Activated T-cell treated with anti-CD3 and anti-CD28 coated beads for 48 hours (primary cell): ENCODE data around the gene WDR59.
"Not testable (repeated sequence)": the region's sequence is repeated elsewhere in the genome, so short reads cannot be mapped to it uniquely, and the experiment has no call there.

Experiments used
- DNase-seq: peaks from one replicate; pipeline ENCODE4 v3.0.0-alpha.2; 2020; ENCODE audit warnings: low read depth

Gene WDR59

GRCh38 chr16:74975591-74975990, 9.3 kb downstream of the WDR59 start:
- DNase-seq = no peak

- no peak for DNase-seq
Observed at GRCh38 chr16:74973304-74973703, 11.6 kb downstream of the WDR59 start.

DNA sequence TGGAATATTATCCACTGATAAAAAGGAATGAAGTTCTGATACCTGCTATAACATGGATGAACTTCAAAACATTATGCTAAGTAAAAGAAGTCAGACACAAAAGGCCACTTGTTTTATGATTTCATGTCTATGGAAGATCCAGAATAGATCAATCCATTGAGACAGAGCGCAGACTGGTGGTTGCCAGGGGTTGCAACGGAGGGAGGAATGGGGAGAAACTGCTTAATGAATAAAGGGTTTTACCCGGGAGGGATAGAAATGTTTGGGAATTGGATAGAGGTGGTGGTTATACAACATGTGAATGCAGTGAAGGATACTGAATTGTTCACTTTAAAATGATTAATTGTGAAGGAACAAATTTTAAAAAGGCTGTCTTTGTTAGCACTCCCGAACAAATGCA, 30.2 kb downstream of the WDR59 start:
- no peak for DNase-seq

DNA sequence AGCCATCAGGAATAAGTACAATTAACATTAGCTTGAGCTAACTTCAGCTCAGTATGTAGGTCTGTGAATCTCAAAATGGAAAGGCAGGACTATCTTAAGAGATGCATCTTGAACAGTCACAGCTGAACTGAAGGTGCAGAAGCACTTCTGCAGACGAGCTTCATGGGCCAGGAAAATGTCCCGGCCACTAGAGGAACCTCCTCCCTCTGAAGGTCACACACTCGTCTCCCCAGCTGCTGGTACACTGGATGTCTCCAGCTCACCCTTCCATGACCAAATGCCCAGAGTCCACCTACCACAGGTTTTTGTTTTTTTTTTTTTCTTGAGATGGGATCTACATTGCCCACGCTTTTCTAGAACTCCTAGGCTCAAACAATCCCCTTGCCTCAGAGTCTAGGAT, 33.2 kb downstream of the WDR59 start:
- no peak for DNase-seq

GRCh38 chr16:74951206-74951605, 33.7 kb downstream of the WDR59 start:
- no peak for DNase-seq

DNA sequence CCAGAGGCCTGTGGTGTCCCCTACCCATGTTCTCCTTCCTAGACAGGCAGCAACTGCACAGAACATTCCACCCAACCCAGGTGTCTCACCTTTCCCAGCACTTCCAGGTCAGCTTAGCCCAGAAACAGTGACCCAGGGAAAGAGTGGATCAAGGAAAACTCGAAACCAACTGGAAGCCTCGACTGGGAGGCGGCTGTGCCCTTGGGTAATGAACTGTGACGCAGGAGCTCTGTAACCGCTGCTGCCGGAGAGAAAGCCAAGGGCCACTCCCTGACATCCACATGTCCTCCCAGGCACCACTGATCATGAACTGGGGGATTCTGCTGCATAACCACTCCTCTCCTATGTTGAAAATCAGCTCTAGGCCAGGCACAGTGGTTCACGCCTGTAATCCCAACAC, 34.4 kb downstream of the WDR59 start:
- DNase-seq = no peak

DNA sequence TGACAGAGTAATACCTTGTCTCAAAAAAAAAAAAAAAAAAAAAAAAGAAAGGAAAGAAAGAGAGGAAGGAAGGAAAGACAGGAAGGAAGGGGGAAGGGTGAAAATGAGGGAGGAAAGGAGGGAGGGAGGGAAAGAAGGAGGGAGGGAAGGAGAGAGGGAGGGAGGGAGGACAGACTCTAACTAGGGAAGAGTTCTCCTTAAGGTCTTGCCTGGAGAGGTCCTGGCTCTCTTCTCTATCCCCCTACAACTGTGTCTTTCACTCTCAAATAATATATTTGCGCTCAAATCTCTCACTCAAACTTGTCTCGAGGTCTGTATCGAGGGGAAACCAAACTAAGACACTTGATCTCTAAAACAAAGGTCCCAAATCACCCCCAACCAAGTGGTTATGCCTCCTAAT, 35.6 kb downstream of the WDR59 start:
- DNase-seq = no peak

- no peak for DNase-seq
Observed at GRCh38 chr16:74944466-74944865, 40.5 kb downstream of the WDR59 start.

GRCh38 chr16:74942977-74943918, 41.7 kb downstream of the WDR59 start:
- no peak for DNase-seq

GRCh38 chr16:74942566-74942965, 42.4 kb downstream of the WDR59 start:
- no peak for DNase-seq

DNA sequence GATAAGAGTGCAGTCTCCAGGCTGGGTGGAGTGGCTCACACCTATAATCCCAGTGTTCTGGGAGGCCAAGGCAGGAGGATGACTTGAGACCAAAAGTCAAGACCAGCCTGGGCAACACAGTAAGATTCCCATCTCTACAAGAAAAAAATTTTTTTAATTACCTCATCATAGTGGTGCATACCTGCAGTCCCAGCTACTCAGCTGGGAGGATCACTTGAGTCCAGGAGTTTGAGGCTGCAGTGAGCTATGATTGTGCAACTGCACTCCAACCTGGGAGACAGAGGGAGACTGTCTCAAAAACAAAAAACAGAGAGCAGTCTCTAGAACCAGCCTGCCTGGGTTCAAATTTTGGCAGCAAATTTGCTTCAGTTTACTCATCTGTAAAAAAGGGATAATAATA, 45.2 kb downstream of the WDR59 start:
- DNase-seq = no peak

DNA sequence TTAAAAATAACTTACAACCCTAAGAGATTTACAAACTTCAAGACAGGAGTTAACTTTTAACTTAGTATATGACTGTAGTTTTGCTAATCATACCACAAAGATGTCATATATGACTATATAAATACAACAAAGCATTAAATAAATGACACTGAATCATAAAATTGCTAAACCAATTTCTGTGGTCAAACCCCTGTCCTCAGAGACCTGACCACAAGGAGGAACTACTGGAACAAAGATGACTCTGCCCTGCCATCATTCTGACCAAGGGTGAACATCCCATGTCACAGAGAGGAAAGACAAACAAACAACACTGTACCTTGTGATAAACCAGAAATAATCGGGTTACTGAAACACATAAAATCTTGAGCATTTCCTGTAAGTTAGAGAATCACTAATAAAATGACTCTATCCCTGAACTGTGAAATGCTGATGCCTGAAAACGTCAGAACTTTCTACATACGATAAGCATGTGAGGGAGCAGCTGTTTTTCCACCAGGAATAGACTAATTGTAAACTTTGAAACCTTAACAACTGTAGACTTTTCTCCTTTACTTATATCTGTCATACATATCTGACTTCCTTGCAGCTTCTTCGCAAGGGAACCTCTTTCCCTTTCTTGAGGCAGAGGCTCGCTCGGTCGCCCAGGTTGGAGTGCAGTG, 47.9 kb downstream of the WDR59 start:
- peak; percentile 2 for DNase-seq

DNA sequence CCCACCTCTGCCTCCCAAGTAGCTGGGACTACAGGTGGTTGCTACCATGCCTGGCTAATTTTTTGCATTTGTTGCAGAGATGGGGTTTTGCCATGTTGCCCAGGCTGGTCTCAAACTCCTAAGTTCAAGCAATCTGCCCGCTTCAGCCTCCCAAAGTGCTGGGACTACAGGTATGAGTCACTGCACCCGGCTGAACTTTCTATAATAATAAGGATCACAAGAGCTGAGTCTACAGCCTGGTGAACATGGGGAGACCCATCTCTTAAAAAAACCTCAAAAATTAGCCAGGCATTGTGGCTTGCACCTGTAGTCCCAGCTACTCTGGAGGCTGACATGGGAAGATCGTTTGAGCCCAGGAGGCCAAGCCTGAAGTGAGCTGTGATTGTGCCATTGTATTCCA, 53.5 kb downstream of the WDR59 start:
- DNase-seq = no peak

- no peak for DNase-seq
Observed at GRCh38 chr16:74929636-74930035, 55.3 kb downstream of the WDR59 start.

DNA sequence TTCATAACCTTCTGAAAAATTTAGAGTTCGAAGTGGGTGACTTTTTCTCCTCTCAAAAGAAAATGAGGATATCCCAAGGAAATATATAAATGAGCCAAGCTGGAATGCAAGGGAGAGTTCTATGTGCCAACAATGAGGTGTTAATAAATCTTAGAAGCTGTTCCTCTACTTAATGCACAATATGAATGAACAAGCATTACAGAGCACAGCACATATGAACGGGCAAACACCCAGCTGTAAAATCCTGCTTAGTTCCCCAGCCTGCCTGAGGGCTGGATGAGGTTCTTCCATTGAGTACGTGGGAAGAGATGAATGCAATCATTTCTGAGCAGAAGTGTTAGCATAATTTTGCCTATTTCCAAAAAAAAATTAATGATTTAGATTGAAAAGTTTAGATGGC, 58.1 kb downstream of the WDR59 start:
- no peak for DNase-seq

DNA sequence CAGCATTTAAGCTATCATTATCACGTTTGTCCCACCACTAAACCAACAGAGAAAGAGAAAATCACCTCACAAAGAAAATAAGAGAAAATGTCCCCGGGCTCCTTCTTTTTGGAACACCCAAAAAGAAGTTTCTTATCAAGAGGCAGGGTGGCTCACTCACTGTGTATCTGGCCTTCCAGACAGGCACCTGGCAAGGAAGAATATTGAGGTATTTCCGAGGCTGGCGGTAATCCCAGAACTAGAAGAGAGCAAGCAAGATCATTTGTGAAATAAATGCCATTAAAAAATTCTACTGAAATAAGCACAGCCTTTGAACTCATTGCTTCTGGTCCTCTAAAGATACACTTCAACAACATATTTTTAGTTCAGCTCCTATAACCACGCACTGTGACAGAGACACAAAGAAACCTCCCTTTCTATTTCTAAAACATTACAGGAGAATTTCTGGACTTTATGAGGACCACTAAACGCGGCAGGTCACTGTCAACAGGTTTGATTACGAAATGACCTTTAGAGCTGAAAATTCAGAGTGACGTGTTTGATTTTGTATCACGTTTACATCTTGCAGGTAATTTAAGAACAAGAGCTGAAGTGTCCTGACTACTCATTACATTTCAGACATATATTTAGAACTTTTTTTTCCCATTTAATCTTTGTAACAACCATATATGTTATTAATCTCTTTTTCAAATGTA, 61.0 kb downstream of the WDR59 start:
- DNase-seq = no peak

DNA sequence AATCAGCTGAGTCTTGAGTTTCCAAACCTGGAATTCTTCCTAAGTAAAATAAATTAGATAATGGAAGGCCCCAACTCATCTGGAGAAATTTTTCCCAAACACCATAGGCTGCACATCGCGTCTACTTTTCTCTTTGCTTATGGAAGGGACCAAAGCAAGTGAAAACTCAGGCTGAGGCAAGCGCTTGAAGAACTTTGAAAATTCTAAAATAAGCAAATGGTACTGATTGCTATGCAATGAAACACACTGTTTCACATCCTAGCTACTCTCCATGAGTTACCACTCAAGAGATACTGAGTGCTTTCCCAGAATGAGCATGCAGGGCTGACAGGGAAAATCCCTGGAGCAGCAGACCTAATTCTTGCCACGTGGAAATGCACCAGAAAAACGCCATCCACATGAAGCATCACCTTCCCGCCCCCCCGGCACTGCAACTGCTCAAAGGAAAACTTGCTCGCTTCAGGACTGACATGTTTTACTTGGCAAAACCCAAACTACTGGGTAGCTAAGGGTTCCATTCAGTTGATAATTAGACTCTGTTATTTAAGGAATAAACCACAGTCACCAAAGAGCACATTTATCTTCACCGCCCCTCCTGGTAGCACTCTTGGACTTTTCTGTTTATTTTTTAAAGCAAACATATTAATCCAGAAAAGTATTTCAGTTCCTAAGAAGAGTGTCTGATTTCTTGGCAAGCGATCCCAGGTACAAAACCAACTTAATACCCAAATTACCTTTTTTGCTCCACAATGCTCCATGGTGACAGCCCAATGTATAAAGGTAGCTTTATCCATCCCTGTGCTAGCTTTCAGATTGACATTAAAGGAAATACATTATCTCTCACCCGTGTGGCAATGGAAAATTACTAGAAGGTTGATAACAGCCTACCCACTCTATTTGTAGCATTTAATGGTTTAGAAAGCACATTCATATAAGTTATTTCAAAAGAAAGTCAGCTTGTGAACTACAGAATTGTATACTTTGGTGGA, 62.5 kb downstream of the WDR59 start:
- DNase-seq = no peak

GRCh38 chr16:74921051-74921450, 63.9 kb downstream of the WDR59 start:
- no peak for DNase-seq

GRCh38 chr16:74909665-74910064, 75.3 kb downstream of the WDR59 start:
- no peak for DNase-seq

DNA sequence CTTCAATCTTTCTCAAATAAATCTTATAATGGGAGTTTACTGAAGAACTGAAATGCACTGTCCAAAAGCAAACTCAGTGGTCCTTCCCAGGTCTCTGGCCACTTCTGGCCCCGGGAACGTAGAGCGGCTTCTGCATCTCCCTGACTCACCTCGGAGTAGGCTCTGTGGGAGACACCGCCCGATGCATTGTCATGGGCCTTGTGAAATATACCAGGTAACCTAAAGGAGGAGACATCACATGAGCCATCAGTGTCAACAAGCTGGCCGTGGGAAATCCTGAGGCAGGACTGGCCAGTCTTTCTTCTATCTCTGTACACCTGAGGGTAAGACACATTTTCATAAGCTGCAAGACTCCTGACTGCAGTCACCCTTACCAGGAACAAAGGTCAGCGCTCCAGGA, 76.2 kb downstream of the WDR59 start:
- DNase-seq = not testable (repeated sequence)

DNA sequence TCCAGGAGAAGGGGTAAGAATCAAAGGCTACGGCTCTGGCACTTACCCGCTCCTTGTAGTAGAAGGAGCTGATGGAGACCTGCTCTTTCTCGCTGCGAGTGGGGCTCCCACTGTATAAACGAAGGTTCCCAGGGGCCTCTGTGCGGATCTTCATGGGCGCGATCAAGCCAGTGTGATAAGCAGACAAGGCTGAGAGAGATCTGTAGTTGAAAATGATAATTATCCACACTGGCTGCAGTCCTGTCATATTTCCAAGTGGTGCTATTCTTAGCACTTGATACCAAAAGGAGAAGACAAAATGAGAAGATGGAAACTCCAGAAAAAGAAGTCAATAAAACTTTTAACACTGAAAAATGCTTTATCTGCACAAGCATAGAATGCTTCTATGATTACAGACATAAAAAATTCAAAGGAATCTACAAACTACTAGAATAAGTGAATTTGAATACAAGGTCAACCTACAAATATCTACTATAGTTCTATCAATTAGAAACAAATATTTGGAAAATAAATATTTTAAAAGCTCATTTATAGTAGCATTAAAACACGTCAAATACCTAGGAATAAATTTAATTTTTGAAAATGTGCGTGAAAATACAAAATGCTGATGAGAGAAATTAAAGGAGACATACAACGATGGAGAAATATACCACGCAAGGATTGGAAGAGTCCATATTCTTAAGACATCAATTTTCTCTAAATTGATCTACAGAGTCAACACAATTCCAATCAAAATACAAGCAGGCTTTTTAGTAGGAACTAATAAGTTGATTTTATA, 80.8 kb downstream of the WDR59 start:
- no peak for DNase-seq
